ENCODE measurements around the gene CBLB. TPM values are rescaled to one million over a fixed set of nuclear protein-coding genes. Genes with fewer than 3 reads are reported as not detected.
A peak's percentile ranks its signal among the peaks of the same experiment; 100 is the strongest.

Gene CBLB
- total and polyA plus RNA-seq, 4 experiments from 2014 or later: 17.0 to 106 (median 66.6) TPM

GRCh38 chr3:105629718-105630117, 239.1 kb downstream of the CBLB start:
- Histone ChIP-seq H3K9me3 (ENCODE audit: control insufficient read depth in 1 of 2, low read length in 2 of 2) (no peaks in the 10 kb centered on the region), H3K4me1 (ENCODE audit: insufficient read depth, low read length) (no peaks in the 10 kb centered on the region), H3K4me3 (ENCODE audit: low read length in 2 of 2) (no peak overlapping the region), H3K27ac (ENCODE audit: low read depth, low read length) (no peak overlapping the region), H3K27me3 (ENCODE audit: insufficient read depth, low read length) (no peaks in the 10 kb centered on the region), H3K36me3 (ENCODE audit: insufficient read depth, low read length) (no peaks in the 10 kb centered on the region)
- DNase-seq: no peak
- Mint-ChIP-seq H3K4me1 (no peaks in the 10 kb centered on the region), H3K4me3 (no peak overlapping the region), H3K27ac (no peak overlapping the region), H3K27me3 (no peaks in the 10 kb centered on the region), H3K36me3 (no peaks in the 10 kb centered on the region), H3K9me3 (peaks cover 0 to 3% (median 0%) of the 10 kb centered on the region in 8 donors)
- ChIA-PET CTCF (ENCODE audit: partially characterized antibody) (no interaction called here), POLR2A (ENCODE audit: partially characterized antibody) (no interaction called here)
- intact Hi-C loops (cut with micrococcal nuclease): no loop called here

GRCh38 chr3:105626739-105627138, 242.1 kb downstream of the CBLB start:
- no peak overlapping the region for H3K4me3 ChIP-seq (ENCODE audit: low read length in 2 of 2)
- ChIA-PET POLR2A (ENCODE audit: partially characterized antibody) (no interaction called here), CTCF (ENCODE audit: partially characterized antibody) (no interaction called here)
- Mint-ChIP-seq H3K36me3 (no peaks in the 10 kb centered on the region), H3K4me3 (no peak overlapping the region), H3K9me3 (peaks cover 0 to 4% (median 0%) of the 10 kb centered on the region in 8 donors), H3K27me3 (no peaks in the 10 kb centered on the region), H3K27ac (no peak overlapping the region), H3K4me1 (no peaks in the 10 kb centered on the region)
- intact Hi-C loops (cut with micrococcal nuclease): no loop called here
- no peak overlapping the region for H3K27ac ChIP-seq (ENCODE audit: low read depth, low read length)
- H3K36me3 ChIP-seq (ENCODE audit: insufficient read depth, low read length): no peaks in the 10 kb centered on the region
- H3K27me3 ChIP-seq (ENCODE audit: insufficient read depth, low read length): no peaks in the 10 kb centered on the region
- H3K9me3 ChIP-seq (ENCODE audit: control insufficient read depth in 1 of 2, low read length in 2 of 2): no peaks in the 10 kb centered on the region
- no peaks in the 10 kb centered on the region for H3K4me1 ChIP-seq (ENCODE audit: insufficient read depth, low read length)
- no peak for DNase-seq

- POLR2A ChIA-PET (ENCODE audit: partially characterized antibody): no interaction called here
- CTCF ChIA-PET (ENCODE audit: partially characterized antibody): no interaction called here
These were observed 246.6 kb downstream of the CBLB start for GRCh38 chr3:105622169-105622568.

GRCh38 chr3:105620236-105620635, 248.6 kb downstream of the CBLB start:
- Histone ChIP-seq H3K4me3 (ENCODE audit: low read length in 2 of 2) (no peak overlapping the region), H3K9me3 (ENCODE audit: control insufficient read depth in 1 of 2, low read length in 2 of 2) (no peaks in the 10 kb centered on the region), H3K4me1 (ENCODE audit: insufficient read depth, low read length) (no peaks in the 10 kb centered on the region), H3K27ac (ENCODE audit: low read depth, low read length) (no peak overlapping the region), H3K36me3 (ENCODE audit: insufficient read depth, low read length) (no peaks in the 10 kb centered on the region), H3K27me3 (ENCODE audit: insufficient read depth, low read length) (no peaks in the 10 kb centered on the region)
- ChIA-PET CTCF (ENCODE audit: partially characterized antibody) (no interaction called here), POLR2A (ENCODE audit: partially characterized antibody) (no interaction called here)
- H3K36me3 Mint-ChIP-seq: no peaks in the 10 kb centered on the region
- no peak overlapping the region for H3K4me3 Mint-ChIP-seq
- no peaks in the 10 kb centered on the region for H3K27me3 Mint-ChIP-seq
- no peak overlapping the region for H3K27ac Mint-ChIP-seq
- no peak for DNase-seq
- H3K4me1 Mint-ChIP-seq: no peaks in the 10 kb centered on the region
- intact Hi-C loops (cut with micrococcal nuclease): no loop called here
- H3K9me3 Mint-ChIP-seq: peaks cover 0 to 4% (median 0%) of the 10 kb centered on the region in 8 donors

More at GRCh38 chr3:105622169-105622568, 246.6 kb downstream of the CBLB start:
- Histone ChIP-seq H3K36me3 (ENCODE audit: insufficient read depth, low read length) (no peaks in the 10 kb centered on the region), H3K27ac (ENCODE audit: low read depth, low read length) (no peak overlapping the region), H3K4me1 (ENCODE audit: insufficient read depth, low read length) (no peaks in the 10 kb centered on the region), H3K27me3 (ENCODE audit: insufficient read depth, low read length) (no peaks in the 10 kb centered on the region), H3K4me3 (ENCODE audit: low read length in 2 of 2) (no peak overlapping the region), H3K9me3 (ENCODE audit: control insufficient read depth in 1 of 2, low read length in 2 of 2) (no peaks in the 10 kb centered on the region)
- intact Hi-C loops (cut with micrococcal nuclease): no loop called here
- no peak overlapping the region for H3K27ac Mint-ChIP-seq
- no peak overlapping the region for H3K4me3 Mint-ChIP-seq
- H3K9me3 Mint-ChIP-seq: peaks cover 0 to 4% (median 0%) of the 10 kb centered on the region in 8 donors
- DNase-seq: no peak
- no peaks in the 10 kb centered on the region for H3K27me3 Mint-ChIP-seq
- no peaks in the 10 kb centered on the region for H3K4me1 Mint-ChIP-seq
- H3K36me3 Mint-ChIP-seq: no peaks in the 10 kb centered on the region

GRCh38 chr3:105619651-105620050, 249.2 kb downstream of the CBLB start:
- CTCF ChIA-PET (ENCODE audit: partially characterized antibody): no interaction called here
- no peaks in the 10 kb centered on the region for H3K27me3 ChIP-seq (ENCODE audit: insufficient read depth, low read length)
- no peaks in the 10 kb centered on the region for H3K4me1 ChIP-seq (ENCODE audit: insufficient read depth, low read length)
- no peak overlapping the region for H3K4me3 Mint-ChIP-seq
- no peaks in the 10 kb centered on the region for H3K9me3 ChIP-seq (ENCODE audit: control insufficient read depth in 1 of 2, low read length in 2 of 2)
- H3K27ac ChIP-seq (ENCODE audit: low read depth, low read length): no peak overlapping the region
- no peaks in the 10 kb centered on the region for H3K36me3 Mint-ChIP-seq
- no peaks in the 10 kb centered on the region for H3K36me3 ChIP-seq (ENCODE audit: insufficient read depth, low read length)
- H3K4me3 ChIP-seq (ENCODE audit: low read length in 2 of 2): no peak overlapping the region
- H3K27ac Mint-ChIP-seq: no peak overlapping the region
- DNase-seq: no peak
- peaks cover 0 to under 1% (median 0%) of the 10 kb centered on the region in 8 donors for H3K9me3 Mint-ChIP-seq
- POLR2A ChIA-PET (ENCODE audit: partially characterized antibody): no interaction called here
- H3K27me3 Mint-ChIP-seq: peaks cover 0 to 3% of the 10 kb centered on the region in 2 donors
- no peaks in the 10 kb centered on the region for H3K4me1 Mint-ChIP-seq
- intact Hi-C loops (cut with micrococcal nuclease): no loop called here

- Histone ChIP-seq H3K4me3 (ENCODE audit: low read length in 2 of 2) (no peak overlapping the region), H3K9me3 (ENCODE audit: control insufficient read depth in 1 of 2, low read length in 2 of 2) (no peaks in the 10 kb centered on the region), H3K4me1 (ENCODE audit: insufficient read depth, low read length) (no peaks in the 10 kb centered on the region), H3K27me3 (ENCODE audit: insufficient read depth, low read length) (no peaks in the 10 kb centered on the region), H3K36me3 (ENCODE audit: insufficient read depth, low read length) (no peaks in the 10 kb centered on the region), H3K27ac (ENCODE audit: low read depth, low read length) (no peak overlapping the region)
- intact Hi-C loops (cut with micrococcal nuclease): no loop called here
- H3K27me3 Mint-ChIP-seq: peaks cover 0 to 3% of the 10 kb centered on the region in 2 donors
- no peak overlapping the region for H3K4me3 Mint-ChIP-seq
- H3K27ac Mint-ChIP-seq: peak overlapping the region in 1 of 7 donors; percentile 13
- no peak for DNase-seq
- CTCF ChIA-PET (ENCODE audit: partially characterized antibody): no interaction called here
- no peaks in the 10 kb centered on the region for H3K9me3 Mint-ChIP-seq
- H3K36me3 Mint-ChIP-seq: no peaks in the 10 kb centered on the region
- POLR2A ChIA-PET (ENCODE audit: partially characterized antibody): no interaction called here
- no peaks in the 10 kb centered on the region for H3K4me1 Mint-ChIP-seq
These were observed 250.3 kb downstream of the CBLB start for GRCh38 chr3:105618556-105618955.

- H3K9me3 Mint-ChIP-seq: no peaks in the 10 kb centered on the region
- POLR2A ChIA-PET (ENCODE audit: partially characterized antibody): no interaction called here
- H3K36me3 ChIP-seq (ENCODE audit: insufficient read depth, low read length): no peaks in the 10 kb centered on the region
These were observed 252.3 kb downstream of the CBLB start for GRCh38 chr3:105616374-105617121.

More at GRCh38 chr3:105616374-105617121, 252.3 kb downstream of the CBLB start:
- Histone ChIP-seq H3K9me3 (ENCODE audit: control insufficient read depth in 1 of 2, low read length in 2 of 2) (no peaks in the 10 kb centered on the region), H3K4me3 (ENCODE audit: low read length in 2 of 2) (no peak overlapping the region), H3K27ac (ENCODE audit: low read depth, low read length) (no peak overlapping the region), H3K4me1 (ENCODE audit: insufficient read depth, low read length) (no peaks in the 10 kb centered on the region), H3K27me3 (ENCODE audit: insufficient read depth, low read length) (no peaks in the 10 kb centered on the region)
- Mint-ChIP-seq H3K4me3 (no peak overlapping the region), H3K4me1 (no peaks in the 10 kb centered on the region), H3K27ac (no peak overlapping the region), H3K36me3 (no peaks in the 10 kb centered on the region), H3K27me3 (peaks cover 0 to 3% of the 10 kb centered on the region in 2 donors)
- CTCF ChIA-PET (ENCODE audit: partially characterized antibody): no interaction called here
- intact Hi-C loops (cut with micrococcal nuclease): no loop called here
- DNase-seq: no peak
